Gastroesophageal sphincter (tissue), 3 donors: ENCODE results near the gene PLEKHM1.

Source experiments
- CTCF ChIP-seq, 4 experiments: fragments of 200-600 bp in 2 of 4; fragments of 450-650 bp in 2 of 4; sonication (generic) in 1 of 4; IDR thresholded peaks; one replicate each; pipeline ENCODE4 v1.5.1; 2017 to 2019; ENCODE audit warnings: antibody characterized with exemption in 4 of 4, mild to moderate bottlenecking in 2 of 4, moderate library complexity in 2 of 4
- POLR2A ChIP-seq, 2 donors: fragments of 450-650 bp; IDR thresholded peaks; one replicate each; pipeline ENCODE4 v1.6.1; 2017; ENCODE audit warnings: antibody characterized with exemption in 2 of 2, mild to moderate bottlenecking in 2 of 2, moderate library complexity in 1 of 2
- POLR2AphosphoS5 ChIP-seq: sonication (generic); formaldehyde crosslinking; IDR thresholded peaks from one replicate; pipeline ENCODE4 v1.6.1; 2017; ENCODE audit warnings: antibody characterized with exemption

GRCh38 chr17:45413498-45413923, 77.0 kb downstream of the PLEKHM1 start:
- TF ChIP-seq POLR2A (IDR thresholded peaks at IDR 0.05) (no peak), CTCF (IDR thresholded peaks at IDR 0.05) (no peak), POLR2AphosphoS5 (no peak)
